Stimulated activated CD4-positive, alpha-beta T cell treated with anti-CD3 and anti-CD28 coated beads, Interleukin-15, amount 100 ng/mL, for 24 hours (primary cell): Measurements from ENCODE around the gene SLC4A11.
A peak's percentile ranks its signal among the peaks of the same experiment; 100 is the strongest.
"Not testable (repeated sequence)": the region's sequence is repeated elsewhere in the genome, so short reads cannot be mapped to it uniquely, and the experiment has no call there.

ENCODE experiments used
- DNase-seq: peaks from one replicate; pipeline ENCODE4 v3.0.0-alpha.2; 2020

SLC4A11 gene

GRCh38 chr20:3227506-3227905, 11.5 kb downstream of the SLC4A11 start:
- DNase-seq: no peak

- no peak for DNase-seq
Measured at GRCh38 chr20:3226864-3227263, 12.1 kb downstream of the SLC4A11 start.

- no peak for DNase-seq
Measured at GRCh38 chr20:3226093-3226492, 12.9 kb downstream of the SLC4A11 start.

- DNase-seq: no peak
Measured at GRCh38 chr20:3224681-3225421, 14.1 kb downstream of the SLC4A11 start.

- no peak for DNase-seq
Measured at GRCh38 chr20:3223994-3224680, 14.9 kb downstream of the SLC4A11 start.

GRCh38 chr20:3223651-3223993, 15.4 kb downstream of the SLC4A11 start:
- no peak for DNase-seq

- DNase-seq: peak; percentile 34
Measured at GRCh38 chr20:3222635-3223600, 16.1 kb downstream of the SLC4A11 start.

- DNase-seq: no peak
Measured at GRCh38 chr20:3221398-3222226, 17.4 kb downstream of the SLC4A11 start.

GRCh38 chr20:3218307-3218988, 20.5 kb downstream of the SLC4A11 start:
- peak; percentile 84 for DNase-seq

- DNase-seq: not testable (repeated sequence)
Measured at GRCh38 chr20:3215359-3215917, 23.6 kb downstream of the SLC4A11 start.

- no peak for DNase-seq
Measured at GRCh38 chr20:3213226-3213625, 25.8 kb downstream of the SLC4A11 start.

- no peak for DNase-seq
Measured at GRCh38 chr20:3210346-3210745, 28.6 kb downstream of the SLC4A11 start.

GRCh38 chr20:3209946-3210317, 29.1 kb downstream of the SLC4A11 start:
- no peak for DNase-seq

- DNase-seq: peak; percentile 80
Measured at GRCh38 chr20:3209257-3209945, 29.6 kb downstream of the SLC4A11 start, which contains the start of gene ITPA. TSS of gene ITPA (plus strand) at chr20:3209498. CDS start at chr20:3209552, 54 bp downstream.

- DNase-seq: no peak
Measured at GRCh38 chr20:3208786-3209256, 30.2 kb downstream of the SLC4A11 start.

GRCh38 chr20:3204124-3204794, 34.7 kb downstream of the SLC4A11 start, which contains the start of gene DDRGK1:
TSS of gene DDRGK1 (minus strand) at chr20:3204682. CDS start at chr20:3204627, 55 bp downstream.
- DNase-seq: peak; percentile 93

- peak; percentile 56 for DNase-seq
Measured at GRCh38 chr20:3203315-3204123, 35.5 kb downstream of the SLC4A11 start.

- DNase-seq: no peak
Measured at GRCh38 chr20:3202965-3203314, 36.0 kb downstream of the SLC4A11 start.
